HepG2 (cell line): ENCODE data around the gene VAX1. TPM values are rescaled to one million over a fixed set of nuclear protein-coding genes. Genes with fewer than 3 reads are reported as not detected.

ENCODE experiments used
- ATAC-seq: fragments of 200-7000 bp; cut with Tn5 transposase; 3 replicates; pipeline ENCODE4 v1.9.1; 2020; ENCODE audit warnings: mild to moderate bottlenecking, moderate library complexity
- BruUV-seq: library from RNA; stranded (reverse); fragments of 400-500 nt; replicated peaks from 2 replicates; lab custom pipeline; 2021; lab: Mats Ljungman, UMichigan
- CTCF ChIA-PET: fragments of 300-600 bp; formaldehyde crosslinking; extraction: SDS; loops from one replicate; lab custom pipeline; 2021; ENCODE audit warnings: low total read pairs, inconsistent platforms, low intra/inter-chr PET ratio; lab: Yijun Ruan, JAX
- POLR2A ChIA-PET: fragments of 350-600 bp; sonication (Branson Sonifier 250); formaldehyde crosslinking; loops from one replicate; lab custom pipeline; 2020; ENCODE audit warnings: antibody characterized with exemption, inconsistent platforms; lab: Yijun Ruan, JAX
- DNase-seq: peaks from one replicate; pipeline ENCODE4 v3.0.0-alpha.2; 2015; ENCODE audit warnings: low spot score
- FAIRE-seq: peaks from 3 replicates; lab custom pipeline; 2011; peaks lifted over from hg19 to GRCh38; lab: Jason Lieb, UNC
- H2AFZ ChIP-seq: one replicate; pipeline ENCODE4 v1.6.1; 2011; ENCODE audit warnings: low read length, inconsistent platforms
- H3K27ac ChIP-seq: fragments of 300-600 bp; 3 replicates; pipeline ENCODE4 v1.8.0; 2011; ENCODE audit warnings: mixed run types, mild to moderate bottlenecking, mixed read lengths, low read length, inconsistent platforms; ENCODE audit not compliant: insufficient read depth; ENCODE audit errors: extremely low read length
- H3K27me3 ChIP-seq, 2 experiments: fragments of 200-600 bp in 1 of 2; 2 replicates in 1 of 2; 3 replicates in 1 of 2; pipeline versions ENCODE4 v1.6.0 to v1.8.0; 2011; ENCODE audit warnings: low read length in 2 of 2, mild to moderate bottlenecking in 2 of 2, moderate library complexity in 2 of 2, inconsistent platforms in 1 of 2; ENCODE audit not compliant: insufficient read depth in 2 of 2, control insufficient read depth in 1 of 2
- H3K36me3 ChIP-seq, 2 experiments: fragments of 200-600 bp in 1 of 2; replicated peaks in 1 of 2; 2 replicates in 1 of 2; 3 replicates in 1 of 2; pipeline versions ENCODE4 v1.5.1 to v1.8.0; 2011; ENCODE audit warnings: low read length in 2 of 2, inconsistent platforms in 1 of 2; ENCODE audit not compliant: insufficient read depth in 2 of 2, control insufficient read depth in 1 of 2
- H3K4me1 ChIP-seq: 2 replicates; pipeline ENCODE4 v1.5.1; 2012; ENCODE audit warnings: low read length, inconsistent platforms; ENCODE audit not compliant: insufficient read depth
- H3K4me2 ChIP-seq: 2 replicates; pipeline ENCODE4 v1.6.0; 2011; ENCODE audit warnings: low read depth, low read length, inconsistent platforms
- H3K4me3 ChIP-seq, 3 experiments: fragments of 200-600 bp in 1 of 3; sonication (generic), shearing (Covaris generic) in 1 of 3; replicated peaks in 1 of 3; 2 replicates each; pipeline ENCODE4 v1.5.1; 2011 to 2016; ENCODE audit warnings: low read length in 3 of 3, inconsistent platforms in 2 of 3, low read depth in 2 of 3, mild to moderate bottlenecking in 2 of 3, control low read depth in 1 of 3, mixed read lengths in 1 of 3; ENCODE audit not compliant: insufficient read depth in 1 of 3
- H3K79me2 ChIP-seq: one replicate; pipeline ENCODE4 v1.6.1; 2011; ENCODE audit warnings: low read length, inconsistent platforms; ENCODE audit not compliant: insufficient read depth
- H3K9ac ChIP-seq: 2 replicates; pipeline ENCODE4 v1.6.0; 2011; ENCODE audit warnings: mild to moderate bottlenecking, low read depth, low read length, inconsistent platforms; ENCODE audit not compliant: insufficient read depth
- H3K9me3 ChIP-seq: 2 replicates; pipeline ENCODE4 v1.5.1; 2012; ENCODE audit warnings: mild to moderate bottlenecking, low read length
- H4K20me1 ChIP-seq: 2 replicates; pipeline ENCODE4 v1.6.0; 2011; ENCODE audit warnings: inconsistent platforms, mild to moderate bottlenecking, low read length, moderate library complexity; ENCODE audit not compliant: insufficient read depth
- E2F5 ChIP-seq: sonication (generic); formaldehyde crosslinking; conservative IDR thresholded peaks from 2 replicates; pipeline ENCODE4 v1.4.0; 2020; ENCODE audit warnings: missing genetic modification reagents
- KAT8 ChIP-seq: IDR thresholded peaks from 2 replicates; pipeline ENCODE4 v1.6.1; 2016; ENCODE audit warnings: missing genetic modification reagents, missing compliant biosample characterization
- MIER3 ChIP-seq: IDR thresholded peaks from 2 replicates; pipeline ENCODE4 v1.6.1; 2016; ENCODE audit warnings: missing compliant biosample characterization, borderline replicate concordance
- MTF1 ChIP-seq: sonication (generic); formaldehyde crosslinking; IDR thresholded peaks from 2 replicates; pipeline ENCODE4 v1.5.0; 2020; ENCODE audit warnings: missing genetic modification reagents
- SMYD3 ChIP-seq: sonication (generic); formaldehyde crosslinking; IDR thresholded peaks from 2 replicates; pipeline ENCODE4 v1.8.1; 2023; ENCODE audit warnings: mild to moderate bottlenecking, missing genetic modification reagents
- ZNF260 ChIP-seq: sonication (generic); formaldehyde crosslinking; IDR thresholded peaks from 2 replicates; pipeline ENCODE4 v1.4.0; 2020; ENCODE audit warnings: missing genetic modification reagents, low read depth, mild to moderate bottlenecking, borderline replicate concordance
- ZNF274 ChIP-seq: sonication (generic); formaldehyde crosslinking; IDR thresholded peaks from 2 replicates; pipeline ENCODE4 v1.5.1; 2020; ENCODE audit warnings: mild to moderate bottlenecking, missing genetic modification reagents
- ZNF547 ChIP-seq: sonication (generic); formaldehyde crosslinking; IDR thresholded peaks from 2 replicates; pipeline ENCODE4 v1.5.1; 2020; ENCODE audit warnings: mild to moderate bottlenecking, missing genetic modification reagents
- ZNF557 ChIP-seq: sonication (generic); formaldehyde crosslinking; IDR thresholded peaks from 2 replicates; pipeline ENCODE4 v1.4.0; 2020; ENCODE audit warnings: missing genetic modification reagents
- ZNF598 ChIP-seq: sonication (generic); formaldehyde crosslinking; IDR thresholded peaks from 2 replicates; pipeline ENCODE4 v1.5.1; 2020; ENCODE audit warnings: mild to moderate bottlenecking, missing genetic modification reagents, borderline replicate concordance
- ZSCAN25 ChIP-seq: sonication (generic); formaldehyde crosslinking; IDR thresholded peaks from 2 replicates; pipeline ENCODE4 v1.8.0; 2022; ENCODE audit warnings: mild to moderate bottlenecking, missing genetic modification reagents
- WGBS: methylation state at CpG from one replicate; pipeline ENCODE4 v1.1.6; 2017; ENCODE audit warnings: low lambda C conversion rate; 5-methylcytosine and 5-hydroxymethylcytosine counted together
- in situ Hi-C: cut with HindIII; loops from 2 replicates; pipeline ENCODE4 v1.10.0; 2017; ENCODE audit warnings: low pct_unique_long_range_greater_than_20kb; ENCODE audit not compliant: extremely low pct_ligation_motif_present
- intact Hi-C: fragments of 100-400 bp; cut with micrococcal nuclease; formaldehyde crosslinking; loops from one replicate; pipeline ENCODE4 v1.10.0; 2022; ENCODE audit not compliant: unreplicated experiment
- polyA plus RNA-seq, 8 experiments: library from polyadenylated mRNA; depleted of rRNA in 3 of 8; stranded (reverse) in 7 of 8; unstranded in 1 of 8; fragments of >200 nt; fragmentation: Illumina TruSeq in 4 of 8; extraction: Trizol in 4 of 8; gene quantifications; 2 replicates each; pipeline versions ENCODE4 v1.2.1 to v1.2.3, GENCODE V29; 2011 to 2016; ENCODE audit warnings: low read depth in 4 of 8, missing spikeins in 1 of 8, mixed read lengths in 1 of 8; ENCODE audit not compliant: insufficient read depth in 1 of 8
- total RNA-seq, 5 experiments: library from RNA; depleted of rRNA; stranded (reverse); fragments of >200 nt; fragmentation: Illumina TruSeq; extraction: Trizol; gene quantifications; 2 replicates each; pipeline ENCODE4 v1.2.3, GENCODE V29; 2016; ENCODE audit warnings: low read depth in 1 of 5
- TF ChIP-seq, protein P1 (sequence below): sonication (generic); formaldehyde crosslinking; IDR thresholded peaks from 2 replicates; pipeline ENCODE4 v1.5.0; 2020; ENCODE audit warnings: missing genetic modification reagents
- TF ChIP-seq, protein P2 (sequence below): sonication (generic); formaldehyde crosslinking; IDR thresholded peaks from 2 replicates; pipeline ENCODE4 v1.9.0; 2021; ENCODE audit warnings: missing genetic modification reagents, borderline replicate concordance
- TF ChIP-seq, protein P3 (sequence below): sonication (generic); formaldehyde crosslinking; IDR thresholded peaks from 2 replicates; pipeline ENCODE4 v1.4.0; 2020; ENCODE audit warnings: missing genetic modification reagents, borderline replicate concordance

Gene VAX1
- total and polyA plus RNA-seq, 2 of the 13 experiments (the other 11 are each of a cell fraction or from before 2014, with no cell fraction given): not detected

DNA sequence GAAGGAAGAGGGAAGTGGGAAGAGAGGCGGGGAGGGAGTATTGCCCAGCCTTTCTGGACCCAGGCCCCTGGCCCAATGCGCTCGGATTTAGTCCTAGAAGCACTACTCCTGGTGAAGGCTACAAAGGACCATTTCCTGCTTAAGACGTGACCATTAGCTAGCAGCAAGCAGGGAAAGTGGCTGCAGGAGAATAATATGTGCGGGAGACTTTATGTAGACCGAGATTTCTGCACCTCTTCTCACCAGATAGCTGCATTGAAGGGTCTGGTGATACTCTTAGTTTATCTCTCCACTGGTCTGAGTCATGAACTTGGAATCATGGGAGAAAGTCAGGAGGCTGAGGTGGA, 3.1 kb downstream of the VAX1 start (continued):
- TF ChIP-seq E2F5: no peak
- no peak for TF ChIP-seq ZNF274 (CRISPR knock-in tag)
- no peak for TF ChIP-seq MTF1 (CRISPR knock-in tag)
- TF ChIP-seq ZNF557 (CRISPR knock-in tag): no peak

DNA sequence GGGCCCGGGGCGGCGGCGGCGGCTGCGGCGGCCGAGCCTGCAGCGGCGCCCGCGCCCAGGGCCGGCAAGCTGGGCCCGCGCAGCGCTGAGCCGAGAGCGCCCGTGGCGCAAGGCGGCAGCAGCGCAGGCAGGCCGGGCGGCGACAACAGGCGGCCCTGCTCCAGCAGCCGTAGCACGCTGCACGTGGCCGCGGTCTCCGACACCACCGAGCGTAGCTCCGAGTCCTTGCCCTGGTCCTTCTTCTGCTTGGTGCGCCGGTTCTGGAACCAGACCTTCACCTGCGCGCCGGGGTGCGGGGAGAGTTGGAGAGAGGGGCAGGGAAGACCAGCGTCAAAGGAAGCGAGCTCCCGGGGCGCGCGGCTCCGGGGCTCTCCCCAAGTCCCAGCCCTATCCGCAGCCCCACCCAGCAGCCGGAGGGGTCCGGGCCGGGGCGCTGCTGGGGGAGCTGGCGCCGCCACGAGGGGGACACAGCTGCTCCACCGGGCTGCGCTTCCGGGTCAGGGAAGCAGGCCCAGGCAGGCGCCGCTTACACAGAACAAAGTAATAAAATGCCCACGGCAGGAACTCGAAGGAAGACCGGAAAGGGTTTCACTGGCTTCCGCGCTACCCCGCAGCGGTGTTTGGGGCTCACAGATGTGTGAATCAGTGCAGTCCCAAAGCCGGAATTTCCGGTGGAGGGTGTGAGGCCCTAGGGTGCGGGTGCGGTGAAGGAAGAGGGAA, 3.6 kb downstream of the VAX1 start:
- H3K9me3 ChIP-seq: no peaks in the 10 kb centered on the region
- H3K4me2 ChIP-seq: no peak overlapping the region
- ChIA-PET POLR2A (no interaction called here), CTCF (no interaction called here)
- DNase-seq (no peak), FAIRE-seq (no peak), ATAC-seq (no peak)
- H3K9ac ChIP-seq: no peak overlapping the region
- H3K79me2 ChIP-seq: no peaks in the 10 kb centered on the region
- H3K27ac ChIP-seq: no peak overlapping the region
- 75% methylated on average over 33 of the region's 72 CpGs for WGBS
- H3K36me3 ChIP-seq: no peaks in the 10 kb centered on the region
- H3K4me1 ChIP-seq: peaks cover 10% of the 10 kb centered on the region; the same call in 1 of the 2 replicates
- H3K27me3 ChIP-seq: peaks cover 17 to 91% of the 10 kb centered on the region in 2 experiments
- intact Hi-C loops: no loop called here
- no peaks in the 10 kb centered on the region for H4K20me1 ChIP-seq
- no peak overlapping the region for H2AFZ ChIP-seq
- BruUV-seq: no TSS peak
- in situ Hi-C loops: no loop called here
- no peak overlapping the region for H3K4me3 ChIP-seq
- TF ChIP-seq, protein P1, sequence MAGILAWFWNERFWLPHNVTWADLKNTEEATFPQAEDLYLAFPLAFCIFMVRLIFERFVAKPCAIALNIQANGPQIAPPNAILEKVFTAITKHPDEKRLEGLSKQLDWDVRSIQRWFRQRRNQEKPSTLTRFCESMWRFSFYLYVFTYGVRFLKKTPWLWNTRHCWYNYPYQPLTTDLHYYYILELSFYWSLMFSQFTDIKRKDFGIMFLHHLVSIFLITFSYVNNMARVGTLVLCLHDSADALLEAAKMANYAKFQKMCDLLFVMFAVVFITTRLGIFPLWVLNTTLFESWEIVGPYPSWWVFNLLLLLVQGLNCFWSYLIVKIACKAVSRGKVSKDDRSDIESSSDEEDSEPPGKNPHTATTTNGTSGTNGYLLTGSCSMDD: no peak
- no peak for TF ChIP-seq ZNF260 (CRISPR knock-in tag)
- TF ChIP-seq ZSCAN25: no peak
- no peak for TF ChIP-seq KAT8 (CRISPR knock-in tag)
- TF ChIP-seq, protein P2, sequence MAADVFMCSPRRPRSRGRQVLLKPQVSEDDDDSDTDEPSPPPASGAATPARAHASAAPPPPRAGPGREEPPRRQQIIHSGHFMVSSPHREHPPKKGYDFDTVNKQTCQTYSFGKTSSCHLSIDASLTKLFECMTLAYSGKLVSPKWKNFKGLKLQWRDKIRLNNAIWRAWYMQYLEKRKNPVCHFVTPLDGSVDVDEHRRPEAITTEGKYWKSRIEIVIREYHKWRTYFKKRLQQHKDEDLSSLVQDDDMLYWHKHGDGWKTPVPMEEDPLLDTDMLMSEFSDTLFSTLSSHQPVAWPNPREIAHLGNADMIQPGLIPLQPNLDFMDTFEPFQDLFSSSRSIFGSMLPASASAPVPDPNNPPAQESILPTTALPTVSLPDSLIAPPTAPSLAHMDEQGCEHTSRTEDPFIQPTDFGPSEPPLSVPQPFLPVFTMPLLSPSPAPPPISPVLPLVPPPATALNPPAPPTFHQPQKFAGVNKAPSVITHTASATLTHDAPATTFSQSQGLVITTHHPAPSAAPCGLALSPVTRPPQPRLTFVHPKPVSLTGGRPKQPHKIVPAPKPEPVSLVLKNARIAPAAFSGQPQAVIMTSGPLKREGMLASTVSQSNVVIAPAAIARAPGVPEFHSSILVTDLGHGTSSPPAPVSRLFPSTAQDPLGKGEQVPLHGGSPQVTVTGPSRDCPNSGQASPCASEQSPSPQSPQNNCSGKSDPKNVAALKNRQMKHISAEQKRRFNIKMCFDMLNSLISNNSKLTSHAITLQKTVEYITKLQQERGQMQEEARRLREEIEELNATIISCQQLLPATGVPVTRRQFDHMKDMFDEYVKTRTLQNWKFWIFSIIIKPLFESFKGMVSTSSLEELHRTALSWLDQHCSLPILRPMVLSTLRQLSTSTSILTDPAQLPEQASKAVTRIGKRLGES (CRISPR knock-in tag): no peak
- TF ChIP-seq, protein P3, sequence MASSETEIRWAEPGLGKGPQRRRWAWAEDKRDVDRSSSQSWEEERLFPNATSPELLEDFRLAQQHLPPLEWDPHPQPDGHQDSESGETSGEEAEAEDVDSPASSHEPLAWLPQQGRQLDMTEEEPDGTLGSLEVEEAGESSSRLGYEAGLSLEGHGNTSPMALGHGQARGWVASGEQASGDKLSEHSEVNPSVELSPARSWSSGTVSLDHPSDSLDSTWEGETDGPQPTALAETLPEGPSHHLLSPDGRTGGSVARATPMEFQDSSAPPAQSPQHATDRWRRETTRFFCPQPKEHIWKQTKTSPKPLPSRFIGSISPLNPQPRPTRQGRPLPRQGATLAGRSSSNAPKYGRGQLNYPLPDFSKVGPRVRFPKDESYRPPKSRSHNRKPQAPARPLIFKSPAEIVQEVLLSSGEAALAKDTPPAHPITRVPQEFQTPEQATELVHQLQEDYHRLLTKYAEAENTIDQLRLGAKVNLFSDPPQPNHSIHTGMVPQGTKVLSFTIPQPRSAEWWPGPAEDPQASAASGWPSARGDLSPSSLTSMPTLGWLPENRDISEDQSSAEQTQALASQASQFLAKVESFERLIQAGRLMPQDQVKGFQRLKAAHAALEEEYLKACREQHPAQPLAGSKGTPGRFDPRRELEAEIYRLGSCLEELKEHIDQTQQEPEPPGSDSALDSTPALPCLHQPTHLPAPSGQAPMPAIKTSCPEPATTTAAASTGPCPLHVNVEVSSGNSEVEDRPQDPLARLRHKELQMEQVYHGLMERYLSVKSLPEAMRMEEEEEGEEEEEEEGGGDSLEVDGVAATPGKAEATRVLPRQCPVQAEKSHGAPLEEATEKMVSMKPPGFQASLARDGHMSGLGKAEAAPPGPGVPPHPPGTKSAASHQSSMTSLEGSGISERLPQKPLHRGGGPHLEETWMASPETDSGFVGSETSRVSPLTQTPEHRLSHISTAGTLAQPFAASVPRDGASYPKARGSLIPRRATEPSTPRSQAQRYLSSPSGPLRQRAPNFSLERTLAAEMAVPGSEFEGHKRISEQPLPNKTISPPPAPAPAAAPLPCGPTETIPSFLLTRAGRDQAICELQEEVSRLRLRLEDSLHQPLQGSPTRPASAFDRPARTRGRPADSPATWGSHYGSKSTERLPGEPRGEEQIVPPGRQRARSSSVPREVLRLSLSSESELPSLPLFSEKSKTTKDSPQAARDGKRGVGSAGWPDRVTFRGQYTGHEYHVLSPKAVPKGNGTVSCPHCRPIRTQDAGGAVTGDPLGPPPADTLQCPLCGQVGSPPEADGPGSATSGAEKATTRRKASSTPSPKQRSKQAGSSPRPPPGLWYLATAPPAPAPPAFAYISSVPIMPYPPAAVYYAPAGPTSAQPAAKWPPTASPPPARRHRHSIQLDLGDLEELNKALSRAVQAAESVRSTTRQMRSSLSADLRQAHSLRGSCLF (CRISPR knock-in tag): no peak
- TF ChIP-seq ZNF598 (CRISPR knock-in tag): no peak
- no peak for TF ChIP-seq SMYD3
- TF ChIP-seq MIER3: no peak
- no peak for TF ChIP-seq ZNF547 (CRISPR knock-in tag)
